ENCODE data around the gene PLTP. TPM values are rescaled to one million over a fixed set of nuclear protein-coding genes. Genes with fewer than 3 reads are reported as not detected.
"Not testable (repeated sequence)": the region's sequence is repeated elsewhere in the genome, so short reads cannot be mapped to it uniquely, and the experiment has no call there.

PLTP gene
- total RNA-seq: 1 to 10 TPM; 3.1 to 4.2 (median 3.3) TPM

DNA sequence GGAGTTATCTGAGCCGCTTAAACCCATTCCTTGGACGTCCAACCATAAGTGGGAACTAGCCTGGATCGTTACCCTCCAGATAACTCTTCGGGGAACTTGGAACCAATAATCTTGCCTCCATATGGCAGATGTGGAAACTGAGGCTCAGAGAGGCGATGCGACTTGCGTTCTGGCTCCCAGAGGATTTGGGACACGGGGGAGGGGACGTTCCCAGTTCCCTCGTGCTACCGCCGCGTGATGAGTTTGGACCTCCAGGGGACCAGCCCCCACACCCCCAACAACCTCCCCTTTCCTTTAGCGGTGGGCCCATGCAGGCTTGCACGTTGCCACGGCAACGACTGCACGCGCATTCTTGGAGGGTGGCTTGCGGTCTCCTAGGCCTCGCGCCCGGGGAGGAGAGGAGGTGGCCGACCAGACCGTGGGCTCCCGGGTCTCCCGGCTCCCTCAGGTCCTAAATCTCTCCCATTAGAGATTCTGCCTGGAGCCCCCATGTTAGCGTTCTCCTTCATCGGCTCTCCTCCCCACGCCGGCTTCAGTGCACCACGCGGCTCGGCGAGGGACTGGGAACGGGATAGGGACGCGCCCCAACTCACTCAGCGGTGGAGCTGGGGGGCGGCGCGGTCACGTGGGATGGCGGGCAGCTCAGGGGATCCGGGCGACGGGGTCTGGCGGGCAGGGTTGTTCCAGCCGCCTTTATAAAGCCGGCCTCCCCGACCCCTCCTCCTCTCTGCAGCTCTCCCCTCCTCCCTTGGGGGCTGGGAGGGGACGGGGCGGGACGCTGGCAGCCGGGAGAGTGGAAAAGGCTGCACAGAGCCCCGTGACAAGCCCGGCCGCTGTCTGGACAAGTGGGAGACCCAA, at the start of gene PLTP:
Gene PLTP, minus strand, starts transcription at position 670 of the 858 bp plus-strand sequence. CDS start 703 bp downstream, outside the sequence.
- no peak for DNase-seq
- Mint-ChIP-seq H3K4me3 (peak within 1 kb of the TSS; percentile 78), H3K27me3 (ENCODE audit: low read depth) (peaks cover 14% of the 10 kb centered on the region), H3K4me1 (ENCODE audit: low read depth) (peaks cover 18% of the 10 kb centered on the region), H3K9me3 (no peaks in the 10 kb centered on the region), H3K36me3 (ENCODE audit: insufficient read depth) (no peaks in the 10 kb centered on the region)
- ATAC-seq: no peak

DNA sequence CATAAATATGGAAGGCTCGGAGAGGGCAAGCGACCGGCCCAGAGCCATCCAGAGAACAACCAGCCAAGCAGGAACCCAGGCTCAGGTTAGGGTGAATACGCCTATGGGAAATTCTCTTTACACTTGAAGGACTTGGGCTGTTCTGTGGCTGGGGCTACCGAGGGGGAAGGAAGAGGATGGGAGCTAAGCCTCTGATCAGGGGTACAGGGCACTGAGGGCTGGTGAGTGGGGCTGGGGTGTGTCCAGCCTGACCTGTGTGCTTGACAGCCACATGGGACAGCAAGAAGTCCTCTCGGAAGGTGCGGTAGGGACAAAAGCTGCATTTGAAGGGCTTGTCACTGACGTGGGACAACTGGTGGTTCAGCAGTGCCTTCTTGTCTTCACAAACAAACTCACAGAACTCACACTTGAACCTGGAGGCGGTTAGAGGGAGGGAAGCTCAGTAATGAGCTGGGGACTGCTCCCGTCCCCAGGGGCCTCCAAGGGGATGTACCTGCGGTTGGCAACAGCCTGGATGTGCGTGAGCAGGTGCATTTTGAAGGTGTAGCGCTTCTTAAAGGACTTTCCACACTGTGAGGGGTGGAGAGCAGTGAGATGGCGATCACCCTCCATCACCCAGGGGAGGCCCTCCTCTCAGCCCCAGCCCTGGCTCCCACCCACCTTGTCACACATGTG, 48.1 kb upstream of the PLTP start:
- H3K4me3 Mint-ChIP-seq: no peak overlapping the region
- H3K9me3 Mint-ChIP-seq: no peaks in the 10 kb centered on the region
- H3K27me3 Mint-ChIP-seq (ENCODE audit: low read depth): no peaks in the 10 kb centered on the region
- peaks cover 42% of the 10 kb centered on the region for H3K36me3 Mint-ChIP-seq (ENCODE audit: insufficient read depth)
- ATAC-seq (no peak), DNase-seq (no peak)
- H3K4me1 Mint-ChIP-seq (ENCODE audit: low read depth): no peaks in the 10 kb centered on the region

DNA sequence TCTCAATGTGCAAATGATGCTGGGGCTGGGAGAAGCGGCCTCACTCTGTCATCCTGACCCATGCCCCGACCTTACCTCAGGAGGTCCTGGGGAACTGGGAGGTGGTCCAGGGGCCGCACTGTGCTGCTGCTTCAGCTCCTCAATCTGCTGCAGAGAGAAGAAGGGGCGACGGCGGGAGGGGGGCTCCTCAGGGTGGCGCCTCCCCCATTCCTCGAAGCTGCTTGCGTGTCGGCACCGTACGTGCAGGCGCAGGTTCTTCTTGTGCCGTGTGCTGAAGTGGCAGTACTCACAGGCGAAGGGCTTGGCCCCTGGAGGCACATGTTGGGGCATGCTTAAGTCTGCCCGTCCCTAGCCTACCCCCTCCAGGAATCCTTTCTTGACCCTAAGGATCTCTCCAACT, 47.2 kb upstream of the PLTP start:
- Mint-ChIP-seq H3K4me1 (ENCODE audit: low read depth) (no peaks in the 10 kb centered on the region), H3K9me3 (no peaks in the 10 kb centered on the region), H3K4me3 (no peak overlapping the region), H3K27me3 (ENCODE audit: low read depth) (no peaks in the 10 kb centered on the region), H3K36me3 (ENCODE audit: insufficient read depth) (peaks cover 38% of the 10 kb centered on the region)
- ATAC-seq: no peak
- DNase-seq: no peak

DNA sequence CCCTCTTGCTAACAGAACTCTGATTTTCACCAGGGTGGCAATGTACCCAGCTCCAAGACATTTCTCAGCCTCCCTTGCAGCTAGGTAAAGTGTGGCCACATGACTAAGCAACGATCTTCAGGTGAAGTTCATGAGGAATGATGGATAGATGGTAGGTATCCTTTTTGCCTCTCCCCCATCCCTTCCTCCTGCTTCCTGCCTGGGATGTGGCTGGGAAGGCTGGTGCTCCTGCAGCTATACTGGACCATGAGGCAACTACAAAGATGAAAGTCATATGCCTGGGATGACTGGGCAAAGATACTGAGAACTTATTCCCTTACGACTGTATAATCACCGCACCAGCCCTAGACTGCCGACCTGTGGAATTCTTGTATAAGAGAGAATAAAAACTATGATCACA, 46.6 kb upstream of the PLTP start:
- DNase-seq (no peak), ATAC-seq (no peak)
- Mint-ChIP-seq H3K4me3 (no peak overlapping the region), H3K4me1 (ENCODE audit: low read depth) (no peaks in the 10 kb centered on the region), H3K36me3 (ENCODE audit: insufficient read depth) (peaks cover 37% of the 10 kb centered on the region), H3K9me3 (no peaks in the 10 kb centered on the region), H3K27me3 (ENCODE audit: low read depth) (no peaks in the 10 kb centered on the region)

DNA sequence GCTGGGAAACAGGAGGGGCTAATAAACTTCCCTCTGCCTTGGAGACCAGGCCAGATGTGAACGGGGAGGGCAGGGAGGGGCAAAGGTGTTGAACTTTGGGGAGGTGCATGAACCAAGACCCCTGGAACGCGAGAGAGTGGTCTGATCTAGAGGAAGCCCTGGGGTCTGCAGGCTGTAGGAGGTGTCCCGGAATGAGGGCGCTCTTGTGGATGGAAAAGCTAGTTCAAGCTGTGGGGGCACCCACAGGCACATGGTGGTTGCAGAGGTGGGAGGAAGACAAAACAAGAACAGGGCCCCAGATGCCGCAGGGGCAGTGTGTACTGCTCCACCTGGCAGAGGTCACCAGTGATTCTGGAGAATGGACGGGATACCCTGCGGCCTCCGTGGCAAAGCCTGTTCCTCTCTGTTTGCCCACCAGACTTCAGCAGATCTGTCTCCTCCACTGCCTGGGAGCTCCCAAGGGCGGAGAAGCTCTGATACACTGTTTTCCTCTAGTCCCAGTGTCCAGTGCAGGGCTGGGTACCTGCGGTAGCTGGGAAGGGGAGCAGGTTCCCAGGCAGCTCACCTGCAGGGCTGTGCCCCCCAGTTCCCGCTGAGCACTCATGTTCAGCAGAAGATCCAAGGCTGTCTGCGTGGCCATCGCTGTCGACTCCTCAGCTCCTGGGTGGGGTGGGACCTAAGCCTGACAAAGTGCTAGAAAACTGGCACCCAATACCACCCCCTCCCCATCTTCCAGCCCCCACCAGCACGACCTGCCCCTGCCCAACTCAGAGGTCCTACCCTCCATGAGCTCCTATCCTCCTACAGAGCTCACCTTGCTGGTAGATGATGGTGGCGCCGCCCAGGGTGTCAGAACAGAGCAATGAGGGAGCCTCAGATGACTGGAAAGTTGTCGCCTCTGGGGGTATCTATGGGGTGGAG, 45.3 kb upstream of the PLTP start:
- no peaks in the 10 kb centered on the region for H3K9me3 Mint-ChIP-seq
- ATAC-seq (peak in 1 of 2 donors; percentile 16), DNase-seq (no peak)
- no peak overlapping the region for H3K4me3 Mint-ChIP-seq
- H3K4me1 Mint-ChIP-seq (ENCODE audit: low read depth): no peaks in the 10 kb centered on the region
- H3K36me3 Mint-ChIP-seq (ENCODE audit: insufficient read depth): peaks cover 34% of the 10 kb centered on the region
- H3K27me3 Mint-ChIP-seq (ENCODE audit: low read depth): no peaks in the 10 kb centered on the region

DNA sequence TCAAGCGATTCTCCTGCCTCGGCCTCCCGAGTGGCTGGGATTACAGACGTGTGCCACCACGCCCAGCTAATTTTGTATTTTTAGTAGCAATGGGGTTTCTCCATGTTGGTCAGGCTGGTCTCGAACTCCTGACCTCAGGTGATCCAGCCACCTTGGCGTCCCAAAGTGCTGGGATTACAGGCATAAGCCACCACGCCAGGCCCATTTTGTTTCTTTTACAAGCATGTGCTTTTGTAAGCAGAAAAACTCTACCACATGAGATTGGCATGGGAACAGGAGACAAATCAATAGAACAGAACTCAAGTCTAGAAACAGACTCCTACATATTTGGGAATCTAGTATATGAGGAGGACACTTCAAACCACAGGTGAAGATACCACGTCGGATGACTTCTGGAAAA, 44.4 kb upstream of the PLTP start:
- not testable (repeated sequence) for H3K9me3 Mint-ChIP-seq; DNase-seq; H3K4me3 Mint-ChIP-seq; H3K4me1 Mint-ChIP-seq (ENCODE audit: low read depth); ATAC-seq; H3K27me3 Mint-ChIP-seq (ENCODE audit: low read depth)
- H3K36me3 Mint-ChIP-seq (ENCODE audit: insufficient read depth): peaks cover 40% of the 10 kb centered on the region

- Mint-ChIP-seq H3K27me3 (ENCODE audit: low read depth) (no peaks in the 10 kb centered on the region), H3K4me1 (ENCODE audit: low read depth) (peaks cover 3% of the 10 kb centered on the region), H3K9me3 (no peaks in the 10 kb centered on the region), H3K36me3 (ENCODE audit: insufficient read depth) (peaks cover 31% of the 10 kb centered on the region), H3K4me3 (no peak overlapping the region)
- ATAC-seq (no peak), DNase-seq (no peak)
Observed at GRCh38 chr20:45953672-45954071, 41.7 kb upstream of the PLTP start.

- Mint-ChIP-seq H3K4me1 (ENCODE audit: low read depth) (peaks cover 3% of the 10 kb centered on the region), H3K4me3 (no peak overlapping the region), H3K36me3 (ENCODE audit: insufficient read depth) (peaks cover 26% of the 10 kb centered on the region), H3K27me3 (ENCODE audit: low read depth) (no peaks in the 10 kb centered on the region), H3K9me3 (no peaks in the 10 kb centered on the region)
- DNase-seq (no peak), ATAC-seq (no peak)
Observed at GRCh38 chr20:45952861-45953260, 40.9 kb upstream of the PLTP start.

GRCh38 chr20:45951925-45952834, 40.2 kb upstream of the PLTP start:
- ATAC-seq (no peak), DNase-seq (no peak)
- Mint-ChIP-seq H3K36me3 (ENCODE audit: insufficient read depth) (peaks cover 23% of the 10 kb centered on the region), H3K4me3 (no peak overlapping the region), H3K4me1 (ENCODE audit: low read depth) (peaks cover 3% of the 10 kb centered on the region), H3K27me3 (ENCODE audit: low read depth) (no peaks in the 10 kb centered on the region), H3K9me3 (no peaks in the 10 kb centered on the region)

GRCh38 chr20:45950330-45950646, 38.3 kb upstream of the PLTP start:
- Mint-ChIP-seq H3K4me1 (ENCODE audit: low read depth) (peaks cover 13% of the 10 kb centered on the region), H3K9me3 (no peaks in the 10 kb centered on the region), H3K36me3 (ENCODE audit: insufficient read depth) (peaks cover 24% of the 10 kb centered on the region), H3K4me3 (no peak overlapping the region), H3K27me3 (ENCODE audit: low read depth) (no peaks in the 10 kb centered on the region)
- DNase-seq: no peak
- no peak for ATAC-seq

DNA sequence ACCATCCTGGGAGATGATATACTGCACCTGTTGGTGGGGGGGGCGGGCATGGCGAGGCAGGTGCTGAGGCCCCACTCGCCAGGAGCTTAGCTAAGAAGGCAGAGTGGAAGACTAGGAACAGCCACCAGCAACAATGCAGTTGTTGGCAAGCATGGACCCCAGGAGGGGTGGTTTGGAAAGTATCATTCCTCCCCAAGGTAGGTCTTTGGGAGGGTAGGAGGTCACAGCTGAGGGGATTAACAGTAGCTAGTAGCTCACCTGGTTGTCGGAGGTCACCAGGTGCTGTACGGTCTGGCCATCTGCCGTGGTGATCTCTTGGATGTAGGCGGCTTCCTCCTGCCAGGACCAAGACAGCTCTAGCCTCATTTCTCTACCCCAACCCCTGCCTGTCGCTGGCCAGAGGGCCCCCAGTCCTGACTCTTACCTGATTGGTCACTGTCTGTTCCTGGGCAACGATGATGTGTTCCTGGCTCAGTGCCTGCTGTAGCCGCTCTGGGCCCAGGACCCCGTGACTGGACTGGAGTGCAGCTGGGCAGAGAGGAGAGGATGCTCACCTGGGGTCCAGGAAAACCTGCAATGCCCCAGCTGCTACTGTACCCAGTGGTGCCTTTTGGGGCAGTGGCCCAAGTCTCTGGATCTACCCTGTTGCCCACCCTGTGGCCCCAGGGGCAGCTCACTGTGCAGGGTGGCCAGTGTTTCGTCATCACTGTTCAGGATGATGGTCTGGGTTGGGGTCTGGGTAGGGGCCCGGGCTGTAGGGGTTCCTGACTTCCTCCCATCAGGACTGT, 37.8 kb upstream of the PLTP start:
- Mint-ChIP-seq H3K36me3 (ENCODE audit: insufficient read depth) (peaks cover 24% of the 10 kb centered on the region), H3K4me3 (no peak overlapping the region), H3K9me3 (no peaks in the 10 kb centered on the region), H3K27me3 (ENCODE audit: low read depth) (no peaks in the 10 kb centered on the region), H3K4me1 (ENCODE audit: low read depth) (peaks cover 16% of the 10 kb centered on the region)
- DNase-seq (no peak), ATAC-seq (no peak)

DNA sequence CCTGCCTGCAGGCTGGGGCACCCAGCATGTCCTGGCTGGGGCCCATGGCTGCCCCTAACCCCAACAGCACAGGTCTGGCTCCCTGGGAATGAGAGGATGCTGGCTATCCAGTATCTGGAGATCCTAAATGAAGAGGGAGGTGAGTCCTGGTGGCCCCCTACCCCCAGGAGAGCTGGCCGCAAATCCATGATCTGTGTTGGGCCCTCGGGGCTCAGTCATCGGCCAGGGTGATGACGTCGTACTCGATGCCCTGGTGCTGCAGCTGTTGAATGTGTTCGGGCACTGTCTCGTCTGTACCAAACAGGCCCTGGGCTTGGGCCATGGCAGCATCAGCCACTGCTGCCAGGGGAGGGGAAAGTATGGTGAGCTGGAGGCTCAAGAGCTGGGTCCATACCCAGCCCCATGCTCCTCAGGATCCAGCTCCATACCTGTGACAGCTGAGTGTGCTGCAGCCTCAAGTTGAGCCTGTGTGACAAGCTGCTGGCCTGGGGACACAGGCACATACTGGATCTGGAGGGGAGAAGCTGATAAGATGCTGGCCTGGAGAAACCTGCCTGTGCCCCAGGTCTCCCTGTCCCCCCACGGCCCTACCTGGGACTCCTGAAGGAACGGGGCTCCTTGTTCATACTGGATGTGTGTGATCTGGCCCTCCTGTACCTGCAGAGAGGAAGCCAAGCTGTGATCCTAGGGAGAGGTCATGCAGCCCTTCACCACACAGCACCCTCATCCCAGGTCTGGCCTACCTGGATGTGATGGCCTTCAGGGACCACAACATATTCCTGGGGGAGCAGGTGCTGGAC, 37.0 kb upstream of the PLTP start:
- Mint-ChIP-seq H3K36me3 (ENCODE audit: insufficient read depth) (peaks cover 29% of the 10 kb centered on the region), H3K4me1 (ENCODE audit: low read depth) (peaks cover 24% of the 10 kb centered on the region), H3K4me3 (no peak overlapping the region), H3K27me3 (ENCODE audit: low read depth) (no peaks in the 10 kb centered on the region), H3K9me3 (no peaks in the 10 kb centered on the region)
- DNase-seq: no peak
- no peak for ATAC-seq
